Kidney capillary endothelial cell (primary cell): ENCODE measurements around the gene GP2.
"Not testable (repeated sequence)": the region's sequence is repeated elsewhere in the genome, so short reads cannot be mapped to it uniquely, and the experiment has no call there.

Experiments used
- DNase-seq: peaks from one replicate; pipeline ENCODE4 v3.0.0-alpha.2; 2018; ENCODE audit warnings: low spot score

The GP2 gene

GRCh38 chr16:20325005-20325404 lies 2.3 kb downstream of the GP2 start:
- DNase-seq, result no peak

DNA sequence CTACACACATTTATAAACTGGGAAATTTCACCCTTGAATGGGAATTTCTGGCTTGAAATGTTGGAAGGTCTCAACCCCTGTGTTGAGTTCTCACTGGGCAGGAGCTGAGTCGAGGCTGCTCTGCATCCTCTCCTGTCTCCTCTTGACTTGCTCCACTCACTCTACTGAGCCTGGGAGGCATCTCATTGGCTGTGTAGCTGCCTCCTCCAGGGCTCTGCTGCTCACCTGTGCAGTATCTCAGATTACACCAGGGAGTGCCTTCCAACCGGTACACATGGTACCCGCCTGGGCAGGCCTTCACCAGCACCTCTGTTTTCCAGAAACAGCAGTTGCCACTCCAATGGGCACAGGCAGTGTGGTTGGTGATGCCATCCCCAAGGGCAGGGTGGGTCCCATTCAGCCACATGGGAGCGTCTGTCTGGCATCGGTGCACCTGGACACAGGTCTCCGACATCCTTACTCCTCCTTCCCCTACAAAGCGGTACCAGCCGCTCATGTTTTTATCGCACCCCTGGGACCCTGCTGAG lies 3.7 kb downstream of the GP2 start:
- no peak for DNase-seq

- no peak for DNase-seq
Measured at GRCh38 chr16:20322696-20323095, 4.6 kb downstream of the GP2 start.

DNA sequence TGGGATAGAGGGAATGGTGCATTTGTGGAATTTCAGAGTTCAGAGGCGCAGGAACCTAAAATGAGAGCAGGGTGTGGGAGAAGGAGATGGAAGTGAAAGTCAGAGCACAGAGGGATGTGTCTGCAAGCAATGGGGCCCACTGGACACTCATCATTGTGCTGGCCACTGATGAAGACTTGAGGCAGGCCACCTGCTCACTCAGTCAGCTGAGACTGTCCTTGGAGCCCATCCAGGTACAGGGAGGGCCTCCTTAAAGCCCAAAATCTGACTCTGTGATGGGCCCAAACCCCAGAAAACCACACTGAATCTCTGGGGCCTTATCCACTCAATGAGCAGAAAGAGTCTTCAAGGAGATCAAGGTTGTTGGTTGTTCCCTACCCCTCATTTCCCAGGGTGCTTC lies 5.6 kb downstream of the GP2 start:
- DNase-seq, result no peak

DNA sequence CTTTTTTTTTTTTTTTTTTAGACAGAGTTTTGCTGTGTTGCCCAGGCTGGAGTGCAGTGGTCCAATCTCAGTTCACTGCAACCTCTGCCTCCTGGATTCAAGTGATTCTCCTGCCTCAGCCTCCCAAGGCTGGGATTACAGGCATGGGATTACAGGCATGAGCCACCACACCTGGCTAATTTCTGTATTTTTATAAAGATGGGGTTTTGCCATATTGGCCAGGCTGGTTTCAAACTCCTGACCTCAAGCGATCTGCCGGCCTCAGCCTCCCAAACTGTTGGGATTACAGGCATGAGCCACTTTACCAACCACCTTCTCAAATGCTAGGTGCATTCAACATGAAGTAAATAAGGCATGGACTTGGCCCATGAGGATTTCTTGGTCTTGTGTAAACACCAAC lies 6.3 kb downstream of the GP2 start:
- not testable (repeated sequence) for DNase-seq

GRCh38 chr16:20320592-20320991 lies 6.7 kb downstream of the GP2 start:
- no peak for DNase-seq

- no peak for DNase-seq
Measured at GRCh38 chr16:20320178-20320577, 7.1 kb downstream of the GP2 start.

- DNase-seq, result no peak
Measured at GRCh38 chr16:20319406-20319805, 7.9 kb downstream of the GP2 start.

GRCh38 chr16:20318437-20318836 lies 8.9 kb downstream of the GP2 start:
- no peak for DNase-seq

DNA sequence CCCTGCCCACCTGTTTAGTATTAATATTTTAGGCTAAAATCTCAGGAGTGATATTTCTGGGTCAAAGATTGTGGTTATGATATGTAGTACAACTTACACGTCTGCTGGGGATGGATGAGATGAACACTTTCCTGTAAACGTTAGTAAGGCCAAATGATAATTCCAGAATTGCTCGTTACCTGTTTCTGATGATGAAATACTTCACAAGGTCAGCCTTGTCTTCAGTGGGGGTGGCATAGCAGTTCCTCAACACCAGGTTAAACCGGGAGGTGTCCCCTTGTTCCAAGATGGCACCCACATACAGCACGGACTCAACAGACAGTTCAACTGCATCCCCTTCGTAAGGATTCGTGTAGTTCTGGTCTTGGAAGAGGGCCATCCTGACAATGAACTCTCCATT lies 9.3 kb downstream of the GP2 start:
- DNase-seq, result no peak

DNA sequence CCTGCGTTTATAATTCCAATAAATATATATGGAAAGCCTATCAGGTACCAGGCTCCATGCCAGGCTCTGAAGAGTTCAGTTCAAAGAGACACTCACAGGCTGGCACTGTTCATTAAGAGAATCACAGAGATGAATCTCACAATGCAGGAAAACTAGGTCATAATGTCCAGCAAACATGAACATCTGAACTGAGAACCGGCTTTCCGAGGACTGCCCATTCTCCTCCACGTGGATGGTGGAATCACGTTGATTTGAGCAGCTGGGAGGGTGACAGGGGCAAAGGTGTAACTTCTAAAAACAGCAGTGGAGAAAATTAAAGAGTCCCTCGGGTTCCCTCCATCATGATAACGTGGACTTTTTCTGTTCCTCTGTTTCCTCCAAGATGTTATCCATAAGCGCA lies 10.2 kb downstream of the GP2 start:
- DNase-seq, result no peak

GRCh38 chr16:20316715-20317114 lies 10.6 kb downstream of the GP2 start:
- DNase-seq, result no peak

GRCh38 chr16:20315764-20316163 lies 11.5 kb downstream of the GP2 start:
- no peak for DNase-seq

DNA sequence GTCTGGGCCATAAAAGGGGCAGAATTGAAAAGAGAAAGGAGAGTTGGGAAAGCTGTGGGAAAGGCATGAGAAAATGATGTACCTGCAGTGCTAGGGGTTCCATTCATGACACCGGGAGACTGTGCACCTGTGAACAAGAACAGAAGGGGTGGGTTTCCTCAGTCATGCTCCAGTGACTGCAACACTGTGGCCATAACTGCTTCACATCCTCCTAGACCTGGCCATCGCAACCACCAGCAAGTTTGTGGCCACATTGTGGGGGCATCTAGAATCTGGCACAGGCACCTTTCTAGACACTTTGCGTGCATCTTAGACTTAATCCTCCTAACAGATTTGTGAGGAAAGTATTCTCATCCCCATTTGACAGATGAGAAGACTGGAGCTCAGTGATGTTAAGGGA lies 12.7 kb downstream of the GP2 start:
- no peak for DNase-seq

- no peak for DNase-seq
Measured at GRCh38 chr16:20313741-20314140, 13.6 kb downstream of the GP2 start.

DNA sequence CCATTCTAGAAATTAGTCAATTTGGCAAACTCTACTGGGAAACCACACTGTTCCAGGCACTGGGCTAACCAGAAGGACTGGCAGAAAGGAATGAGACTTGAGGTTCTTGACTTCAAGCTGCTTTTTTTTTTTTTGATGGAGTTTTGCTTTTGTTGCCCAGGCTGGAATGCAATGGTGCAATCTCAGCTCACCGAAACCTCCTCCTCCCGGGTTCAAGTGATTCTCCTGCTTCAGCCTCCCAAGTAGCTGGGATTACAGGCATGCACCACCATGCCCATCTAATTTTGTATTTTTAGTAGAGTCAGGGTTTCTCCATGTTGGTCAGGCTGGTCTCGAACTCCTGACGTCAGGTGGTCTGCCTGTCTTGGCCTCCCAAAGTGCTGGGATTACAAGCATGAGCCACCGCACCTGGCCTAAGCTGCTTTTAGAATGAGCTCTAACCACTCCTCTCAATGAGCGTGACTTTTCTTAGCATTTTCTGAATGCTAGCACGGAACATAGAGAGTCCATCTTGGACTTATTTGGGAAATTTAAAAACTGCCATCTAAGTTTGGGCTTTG lies 14.7 kb downstream of the GP2 start:
- not testable (repeated sequence) for DNase-seq

DNA sequence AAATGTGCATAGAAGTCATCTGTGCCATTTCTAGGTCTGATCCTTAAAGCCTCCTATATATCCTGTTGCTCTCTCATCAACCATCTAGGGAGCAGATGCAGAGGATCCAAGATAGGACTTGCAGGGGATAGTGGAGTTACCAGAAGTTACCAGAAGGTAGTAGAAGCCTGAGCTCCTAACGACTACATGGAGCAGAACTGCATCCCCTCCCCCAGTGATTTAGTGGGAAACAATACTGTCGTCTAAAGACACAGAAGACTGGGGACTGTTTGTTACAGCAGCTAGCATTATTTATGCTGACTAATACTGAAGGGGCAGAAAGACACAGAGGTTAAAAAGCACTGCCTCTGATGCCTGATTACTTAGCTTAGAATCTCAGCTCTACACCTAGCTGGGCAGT lies 15.8 kb downstream of the GP2 start:
- no peak for DNase-seq

GRCh38 chr16:20310421-20311395 lies 16.6 kb downstream of the GP2 start:
- no peak for DNase-seq

DNA sequence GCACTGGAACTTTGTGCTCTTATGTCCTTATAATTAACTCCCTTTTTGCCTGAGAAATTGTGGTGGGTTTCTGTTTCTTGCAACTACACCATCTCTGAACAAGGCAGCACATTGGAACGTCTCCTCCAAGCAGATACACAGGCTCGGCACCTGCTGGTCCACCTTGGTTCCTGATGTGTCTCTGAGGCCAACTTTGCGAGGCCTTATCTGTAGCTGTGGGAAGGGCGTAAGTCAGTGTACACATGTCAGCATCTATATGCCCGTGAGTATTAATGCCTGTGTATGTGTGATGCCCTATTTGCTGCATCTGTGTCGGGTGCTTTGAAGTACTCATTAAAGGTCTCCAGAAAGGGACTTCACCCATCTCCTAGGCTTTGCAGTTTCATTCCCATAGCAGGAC lies 17.5 kb downstream of the GP2 start:
- DNase-seq, result no peak

- no peak for DNase-seq
Measured at GRCh38 chr16:20308801-20309590, 18.3 kb downstream of the GP2 start.

DNA sequence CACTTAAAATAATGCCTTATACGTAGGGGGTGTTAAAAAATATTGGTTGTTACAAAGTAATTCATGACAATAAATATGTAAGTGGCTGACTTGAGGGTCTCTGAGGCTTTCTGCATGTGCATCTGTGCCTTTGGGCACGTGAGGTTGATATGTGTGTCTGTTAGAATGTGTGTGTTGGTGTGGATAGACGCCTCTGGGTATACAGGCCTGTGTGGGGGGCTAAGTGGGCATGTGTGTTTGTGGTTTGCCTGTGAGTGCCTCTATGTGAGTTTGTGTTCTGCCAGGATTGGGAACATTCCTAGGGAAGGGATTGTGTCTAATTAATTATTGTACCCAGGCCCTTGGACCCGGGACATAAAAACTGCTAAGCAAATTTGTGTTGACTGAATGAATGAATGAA lies 19.0 kb downstream of the GP2 start:
- DNase-seq, result no peak

DNA sequence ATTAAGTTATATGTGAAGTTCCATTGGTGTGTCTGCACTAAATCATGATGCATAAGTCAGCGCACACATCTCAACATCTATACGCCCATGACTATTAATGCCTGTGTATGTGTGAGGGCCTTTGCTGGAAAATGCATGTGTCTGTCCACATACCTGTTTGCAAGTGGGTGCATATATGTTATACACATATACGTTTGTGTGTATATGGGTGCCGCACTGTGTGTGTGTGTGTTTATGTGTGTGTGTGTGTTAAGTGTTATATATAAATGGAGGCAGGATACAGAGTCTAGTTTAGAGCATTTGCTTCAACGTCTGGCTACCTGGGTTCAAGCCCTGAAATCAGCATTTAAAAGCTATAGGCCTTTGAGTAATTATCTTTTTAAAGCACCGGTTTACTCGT lies 19.5 kb downstream of the GP2 start:
- DNase-seq, result no peak

DNA sequence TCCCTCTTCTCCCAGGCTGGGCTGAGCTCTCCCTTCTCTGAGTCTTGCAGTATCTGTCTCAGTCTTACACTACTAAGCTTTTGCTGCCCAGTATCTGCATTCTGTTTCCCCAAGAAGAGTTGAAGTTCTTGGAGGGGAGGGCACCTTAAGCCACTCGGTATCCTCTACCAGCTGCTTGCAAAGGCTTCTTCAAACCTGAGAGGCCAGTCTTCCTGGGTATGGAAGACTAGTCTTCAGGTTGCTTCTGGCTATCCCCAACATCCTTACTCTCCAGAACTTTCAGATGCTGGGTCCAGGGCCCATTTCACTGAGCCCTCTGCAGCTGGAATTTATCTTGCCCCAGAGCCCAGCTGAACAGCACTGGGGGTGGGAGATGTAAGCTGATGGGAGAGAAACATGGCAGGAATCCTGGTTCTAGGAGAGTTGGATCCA lies 20.1 kb downstream of the GP2 start:
- DNase-seq, result no peak
